Activated B cell treated with CpG ODN at 0.5 μM for 24 hours (primary cell): ENCODE data around the gene PIK3CA. TPM values are rescaled to one million over a fixed set of nuclear protein-coding genes. Genes with fewer than 3 reads are reported as not detected.
"Not testable (repeated sequence)": the region's sequence is repeated elsewhere in the genome, so short reads cannot be mapped to it uniquely, and the experiment has no call there.

Source experiments
- ATAC-seq: fragments of 200-7000 bp; cut with Tn5 transposase; one replicate; pipeline ENCODE4 v1.10.0; 2021; ENCODE audit warnings: low read depth, mild to moderate bottlenecking, moderate library complexity
- CTCF ChIA-PET: fragments of 350-600 bp; sonication (Branson Sonifier 250); formaldehyde crosslinking; loops from one replicate; lab custom pipeline; 2021; ENCODE audit warnings: antibody characterized with exemption; lab: Charles Lee
- POLR2A ChIA-PET: fragments of 350-600 bp; sonication (Branson Sonifier 250); formaldehyde crosslinking; loops from one replicate; lab custom pipeline; 2021; ENCODE audit warnings: antibody characterized with exemption; lab: Charles Lee
- DNase-seq: peaks from one replicate; pipeline ENCODE4 v3.0.0; 2022
- H3K27ac Mint-ChIP-seq: one replicate; pipeline ENCODE4 v1.8.0; 2020; ENCODE audit warnings: mixed read lengths
- H3K27me3 Mint-ChIP-seq: one replicate; pipeline ENCODE4 v1.8.0; 2021; ENCODE audit warnings: mixed read lengths
- H3K36me3 Mint-ChIP-seq: one replicate; pipeline ENCODE4 v1.8.0; 2021; ENCODE audit warnings: low read depth, mixed read lengths
- H3K4me1 Mint-ChIP-seq: one replicate; pipeline ENCODE4 v1.8.0; 2021; ENCODE audit warnings: mixed read lengths
- H3K4me3 Mint-ChIP-seq: one replicate; pipeline ENCODE4 v1.8.0; 2020; ENCODE audit warnings: mild to moderate bottlenecking, mixed read lengths
- H3K9me3 Mint-ChIP-seq: one replicate; pipeline ENCODE4 v1.8.0; 2020; ENCODE audit warnings: mixed read lengths
- CTCF ChIP-seq: fragments of 200-600 bp; IDR thresholded peaks from one replicate; pipeline ENCODE4 v1.8.0; 2022; ENCODE audit warnings: antibody characterized with exemption, mild to moderate bottlenecking
- intact Hi-C: fragments of 100-400 bp; cut with micrococcal nuclease; formaldehyde crosslinking; loops from one replicate; pipeline ENCODE4 v1.15.1; 2024
- total RNA-seq: library from RNA; stranded (reverse); gene quantifications from 2 replicates; pipeline ENCODE4 v1.2.3, GENCODE V29; 2022

Gene PIK3CA
- total RNA-seq, 1 donor from 2014 or later = 40.5 TPM

GRCh38 chr3:179107617-179108016, 40.5 kb upstream of the PIK3CA start:
- no peak for TF ChIP-seq CTCF
- DNase-seq = no peak
- ChIA-PET CTCF (interaction anchor here (0.6 to 2.3 kb wide), 7 partner anchors 31 to 220 kb away, joined by 3 to 9 read pairs (median 4); no protein-coding TSS in a partner anchor), POLR2A (no interaction called here)
- Mint-ChIP-seq H3K4me1 (no peaks in the 10 kb centered on the region), H3K27me3 (peaks cover 9% of the 10 kb centered on the region), H3K4me3 (no peak overlapping the region), H3K36me3 (no peaks in the 10 kb centered on the region), H3K27ac (no peak overlapping the region), H3K9me3 (peaks cover 4% of the 10 kb centered on the region)
- no peak for ATAC-seq
- intact Hi-C loops = no loop called here

- intact Hi-C loops = no loop called here
These were observed 40.1 kb upstream of the PIK3CA start for GRCh38 chr3:179108086-179108485.

GRCh38 chr3:179113903-179114302, 34.3 kb upstream of the PIK3CA start:
- POLR2A ChIA-PET = no interaction called here

More at GRCh38 chr3:179108086-179108485, 40.1 kb upstream of the PIK3CA start:
- H3K27ac Mint-ChIP-seq = no peak overlapping the region
- peaks cover 4% of the 10 kb centered on the region for H3K9me3 Mint-ChIP-seq
- ATAC-seq (no peak), DNase-seq (no peak)
- no peak for TF ChIP-seq CTCF
- no peaks in the 10 kb centered on the region for H3K4me1 Mint-ChIP-seq
- ChIA-PET CTCF (interaction anchor here (0.6 to 2.3 kb wide), 7 partner anchors 31 to 220 kb away, joined by 3 to 9 read pairs (median 4); no protein-coding TSS in a partner anchor), POLR2A (no interaction called here)
- no peaks in the 10 kb centered on the region for H3K36me3 Mint-ChIP-seq
- H3K27me3 Mint-ChIP-seq = peaks cover 13% of the 10 kb centered on the region
- no peak overlapping the region for H3K4me3 Mint-ChIP-seq

GRCh38 chr3:179115444-179115843, 32.7 kb upstream of the PIK3CA start:
- H3K4me1 Mint-ChIP-seq, CTCF ChIA-PET, H3K9me3 Mint-ChIP-seq, DNase-seq, ATAC-seq, H3K27ac Mint-ChIP-seq, H3K4me3 Mint-ChIP-seq, H3K36me3 Mint-ChIP-seq, POLR2A ChIA-PET, intact Hi-C loops: not testable (repeated sequence)
- H3K27me3 Mint-ChIP-seq = peaks cover 11% of the 10 kb centered on the region

More at GRCh38 chr3:179113903-179114302, 34.3 kb upstream of the PIK3CA start:
- intact Hi-C loops = no loop called here
- Mint-ChIP-seq H3K4me3 (no peak overlapping the region), H3K27me3 (peaks cover 13% of the 10 kb centered on the region), H3K27ac (no peak overlapping the region), H3K36me3 (no peaks in the 10 kb centered on the region), H3K9me3 (peaks cover 4% of the 10 kb centered on the region), H3K4me1 (no peaks in the 10 kb centered on the region)
- CTCF ChIA-PET = no interaction called here
- TF ChIP-seq CTCF = no peak
- ATAC-seq (no peak), DNase-seq (no peak)

- ChIA-PET POLR2A (no interaction called here), CTCF (interaction anchor here (1.0 to 1.2 kb wide), 2 partner anchors 13 to 199 kb away, joined by 3 to 4 read pairs; no protein-coding TSS in a partner anchor)
- H3K4me1 Mint-ChIP-seq = no peaks in the 10 kb centered on the region
- no peaks in the 10 kb centered on the region for H3K36me3 Mint-ChIP-seq
- DNase-seq (no peak), ATAC-seq (no peak)
- peaks cover 7% of the 10 kb centered on the region for H3K27me3 Mint-ChIP-seq
- intact Hi-C loops = no loop called here
- no peaks in the 10 kb centered on the region for H3K9me3 Mint-ChIP-seq
- H3K27ac Mint-ChIP-seq = no peak overlapping the region
- TF ChIP-seq CTCF = no peak
- no peak overlapping the region for H3K4me3 Mint-ChIP-seq
These were observed 31.3 kb upstream of the PIK3CA start for GRCh38 chr3:179116816-179117215.

- POLR2A ChIA-PET, CTCF ChIA-PET, H3K9me3 Mint-ChIP-seq, H3K27ac Mint-ChIP-seq, H3K4me3 Mint-ChIP-seq, H3K27me3 Mint-ChIP-seq, DNase-seq, ATAC-seq, H3K36me3 Mint-ChIP-seq, intact Hi-C loops: not testable (repeated sequence)
- H3K4me1 Mint-ChIP-seq = peaks cover 10% of the 10 kb centered on the region
These were observed 15.8 kb upstream of the PIK3CA start for GRCh38 chr3:179132191-179132890.
